Hepatocyte (in vitro differentiated cells): ENCODE data around the gene RNF41.

Experiments used
- EZH2 ChIP-seq: fragments of 200-600 bp; sonication (generic); IDR thresholded peaks from 2 replicates; pipeline ENCODE4 v1.6.1; 2016; ENCODE audit warnings: antibody characterized with exemption, mild to moderate bottlenecking, borderline replicate concordance
- TF ChIP-seq, protein P1 (sequence below): fragments of 200-600 bp; sonication (generic); IDR thresholded peaks from 2 replicates; pipeline ENCODE4 v1.5.1; 2016; ENCODE audit warnings: antibody characterized with exemption, mild to moderate bottlenecking; ENCODE audit not compliant: poor library complexity

- TF ChIP-seq, protein P1, sequence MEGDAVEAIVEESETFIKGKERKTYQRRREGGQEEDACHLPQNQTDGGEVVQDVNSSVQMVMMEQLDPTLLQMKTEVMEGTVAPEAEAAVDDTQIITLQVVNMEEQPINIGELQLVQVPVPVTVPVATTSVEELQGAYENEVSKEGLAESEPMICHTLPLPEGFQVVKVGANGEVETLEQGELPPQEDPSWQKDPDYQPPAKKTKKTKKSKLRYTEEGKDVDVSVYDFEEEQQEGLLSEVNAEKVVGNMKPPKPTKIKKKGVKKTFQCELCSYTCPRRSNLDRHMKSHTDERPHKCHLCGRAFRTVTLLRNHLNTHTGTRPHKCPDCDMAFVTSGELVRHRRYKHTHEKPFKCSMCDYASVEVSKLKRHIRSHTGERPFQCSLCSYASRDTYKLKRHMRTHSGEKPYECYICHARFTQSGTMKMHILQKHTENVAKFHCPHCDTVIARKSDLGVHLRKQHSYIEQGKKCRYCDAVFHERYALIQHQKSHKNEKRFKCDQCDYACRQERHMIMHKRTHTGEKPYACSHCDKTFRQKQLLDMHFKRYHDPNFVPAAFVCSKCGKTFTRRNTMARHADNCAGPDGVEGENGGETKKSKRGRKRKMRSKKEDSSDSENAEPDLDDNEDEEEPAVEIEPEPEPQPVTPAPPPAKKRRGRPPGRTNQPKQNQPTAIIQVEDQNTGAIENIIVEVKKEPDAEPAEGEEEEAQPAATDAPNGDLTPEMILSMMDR = no peak
- TF ChIP-seq EZH2 = no peak
Observed at GRCh38 chr12:56260921-56261320, 39.2 kb upstream of the RNF41 start.
